ENCODE data around the gene MAOA.
"Not testable (repeated sequence)": the region's sequence is repeated elsewhere in the genome, so short reads cannot be mapped to it uniquely, and the experiment has no call there.

MAOA gene
- 0 to 0.77 (median 0.21) reads per million in 4 donors for total RNA-seq

DNA sequence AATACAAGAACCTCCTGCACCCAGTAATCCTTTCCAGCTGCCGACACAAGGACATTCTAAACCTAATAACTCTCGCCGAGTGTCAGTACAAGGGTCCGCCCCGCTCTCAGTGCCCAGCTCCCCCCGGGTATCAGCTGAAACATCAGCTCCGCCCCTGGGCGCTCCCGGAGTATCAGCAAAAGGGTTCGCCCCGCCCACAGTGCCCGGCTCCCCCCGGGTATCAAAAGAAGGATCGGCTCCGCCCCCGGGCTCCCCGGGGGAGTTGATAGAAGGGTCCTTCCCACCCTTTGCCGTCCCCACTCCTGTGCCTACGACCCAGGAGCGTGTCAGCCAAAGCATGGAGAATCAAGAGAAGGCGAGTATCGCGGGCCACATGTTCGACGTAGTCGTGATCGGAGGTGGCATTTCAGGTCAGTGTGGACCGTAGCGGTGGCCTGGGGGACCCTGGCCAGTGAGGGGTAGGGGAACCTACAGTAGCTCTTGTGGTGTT, at the start of gene MAOA:
Gene MAOA (plus strand): TSS at position 295 of the 490 bp plus-strand sequence. CDS start 43 bp downstream, at position 338.
- DNase-seq, result peak in 3 of 5 donors; percentile 18 to 27 (median 18)

DNA sequence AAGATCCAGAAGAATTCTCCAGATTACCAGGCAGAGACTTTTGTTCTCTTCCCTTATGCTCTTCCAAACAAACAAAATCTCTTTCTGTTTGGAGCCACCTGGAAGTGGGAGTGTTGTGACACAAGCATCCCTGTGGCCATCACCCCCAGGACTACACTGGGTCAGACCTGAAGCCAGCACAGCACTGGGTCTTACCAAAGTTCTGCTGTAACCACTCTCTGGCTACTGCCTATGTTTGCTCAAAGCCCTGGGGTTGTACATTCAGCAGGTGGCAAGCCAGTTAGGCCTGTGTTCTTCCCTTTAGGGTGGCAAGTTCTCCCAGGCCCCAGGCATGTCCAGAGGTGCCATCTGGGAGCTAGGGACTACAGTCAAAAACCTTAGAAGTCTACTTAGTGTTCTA, 43.7 kb upstream of the MAOA start:
- no peak for DNase-seq

DNA sequence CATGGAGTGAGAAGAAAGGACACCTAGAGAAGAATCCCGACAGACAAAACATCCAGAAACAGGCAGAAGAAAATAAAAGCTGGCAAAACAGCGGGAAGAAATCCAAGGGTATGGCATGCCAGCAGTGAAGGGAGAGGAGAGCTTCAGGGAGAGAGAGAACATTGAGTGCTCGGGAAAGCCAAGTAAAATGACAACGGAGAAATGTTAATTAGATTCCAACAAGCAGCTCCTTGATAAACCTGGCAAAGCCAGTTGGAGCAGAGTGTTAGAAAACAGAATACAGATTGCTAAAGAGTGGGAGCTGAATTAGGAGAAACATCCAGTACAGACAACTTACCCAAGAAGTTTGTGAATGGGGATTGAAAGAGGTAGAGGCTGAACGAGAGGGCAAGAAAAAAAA, 40.4 kb upstream of the MAOA start:
- DNase-seq, result no peak

DNA sequence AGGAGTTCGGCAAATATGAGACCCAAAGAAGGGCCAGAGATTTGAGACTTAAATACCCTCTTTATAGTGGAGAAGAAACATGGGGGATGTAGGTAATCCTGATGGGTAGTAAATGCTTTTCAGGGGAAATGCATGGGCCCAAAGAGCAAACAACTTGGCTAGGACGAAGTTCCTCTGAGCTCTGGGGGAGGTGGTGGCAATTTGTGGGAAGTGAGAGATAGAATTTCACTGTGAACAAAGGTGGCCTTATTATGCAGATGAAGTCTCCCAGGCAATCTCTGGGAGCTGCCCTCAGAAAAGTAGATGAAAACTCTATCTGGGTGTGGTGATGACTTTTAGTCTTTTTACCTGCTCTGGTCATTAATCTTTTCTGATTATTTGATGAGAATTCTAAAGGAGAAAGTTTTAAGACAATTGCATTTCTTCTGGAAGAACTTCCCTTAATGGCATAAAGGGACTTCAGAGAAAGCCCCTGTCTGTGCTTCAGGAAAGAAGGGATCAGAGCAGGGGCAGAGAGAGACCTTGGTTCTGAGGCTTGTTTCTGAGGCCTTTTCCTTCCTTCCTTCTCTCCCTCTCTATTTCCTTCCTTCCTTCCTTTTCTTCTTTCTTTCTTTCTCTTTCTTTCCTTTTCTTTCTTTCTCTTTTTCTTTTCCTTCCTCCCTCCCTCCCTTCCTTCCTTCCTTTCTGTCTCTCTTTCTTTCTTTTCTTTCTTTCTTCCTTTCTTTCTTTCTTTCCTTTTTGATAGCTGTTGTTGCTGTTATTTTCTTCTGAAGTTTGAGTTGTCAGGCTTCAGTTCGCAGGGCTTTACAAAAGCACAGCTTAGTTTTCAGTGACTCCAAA, 37.5 kb upstream of the MAOA start:
- no peak for DNase-seq

DNA sequence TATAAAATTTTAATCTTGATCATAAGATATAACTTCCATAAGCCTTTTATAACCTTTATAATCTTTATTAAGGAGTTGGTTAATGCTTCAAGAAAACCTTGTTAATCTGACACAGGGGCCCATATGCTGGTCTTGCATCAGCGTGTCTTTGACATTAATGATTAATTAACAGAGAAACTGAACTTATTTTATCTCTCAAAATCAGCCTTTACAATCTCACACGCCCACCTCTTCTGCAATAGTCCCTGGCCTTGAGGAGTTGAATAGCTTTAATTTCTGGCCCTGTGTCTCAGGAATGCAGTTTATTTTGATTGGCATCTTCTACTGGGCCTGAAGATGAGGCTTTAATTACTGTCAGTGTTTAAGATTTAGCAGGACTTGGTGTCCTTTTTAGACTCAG, 36.2 kb upstream of the MAOA start:
- not testable (repeated sequence) for DNase-seq

DNA sequence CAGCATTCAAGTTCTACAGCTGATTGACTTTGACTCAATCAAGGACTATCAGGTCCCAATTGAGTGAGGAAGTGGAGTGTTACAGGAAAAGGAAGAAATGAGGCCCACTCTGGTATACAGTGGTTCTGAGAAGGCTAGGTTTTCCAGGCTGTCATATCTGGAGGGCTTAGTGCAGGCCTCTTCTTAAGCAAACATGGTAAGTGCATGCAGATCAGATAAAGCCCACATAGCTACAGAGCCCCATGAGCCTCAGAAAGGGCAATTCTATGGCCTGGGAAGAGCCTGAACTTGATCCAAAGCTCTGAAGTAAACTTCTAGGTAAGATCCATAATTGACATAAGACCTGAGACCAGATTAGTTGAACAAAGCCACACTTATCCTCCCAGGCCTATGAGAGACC, 29.0 kb upstream of the MAOA start:
- DNase-seq, result no peak

DNA sequence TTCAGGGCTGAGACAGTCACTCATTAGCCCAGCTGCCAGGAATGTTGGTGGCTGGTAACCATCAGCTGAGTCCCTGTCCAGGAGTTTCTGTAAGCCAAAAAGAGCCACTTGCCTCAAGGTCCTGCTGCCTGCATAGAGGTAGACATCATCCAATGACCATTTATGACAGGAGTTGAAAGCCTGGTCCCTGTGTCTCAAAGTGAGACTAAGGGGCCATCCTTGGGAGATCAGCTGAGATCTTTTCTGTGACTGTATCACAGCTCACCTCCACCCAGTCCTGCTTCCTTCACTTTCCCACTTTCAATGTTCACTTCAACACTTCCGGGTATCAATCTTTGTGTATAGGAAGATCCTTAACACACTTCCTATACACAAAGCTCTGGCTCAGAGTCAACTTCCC, 28.4 kb upstream of the MAOA start:
- no peak for DNase-seq

DNA sequence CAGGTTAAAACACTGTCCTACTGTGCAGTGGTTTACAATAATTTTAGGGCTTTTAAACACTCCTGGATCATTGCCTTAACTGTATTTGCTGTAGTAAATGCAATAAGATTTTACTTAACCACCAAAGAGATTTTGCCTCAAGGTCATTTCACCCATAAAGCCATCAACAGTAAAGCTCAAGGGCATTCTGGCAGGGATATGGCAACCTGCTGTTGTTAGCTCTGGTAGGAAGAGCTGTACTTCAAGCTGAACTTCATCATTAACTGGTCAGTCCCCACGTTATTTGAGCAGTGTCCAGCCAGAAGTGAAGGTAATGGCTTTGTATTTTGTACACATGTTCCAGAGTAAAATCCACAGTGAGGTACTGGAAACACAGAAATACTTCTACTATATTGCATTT, 26.9 kb upstream of the MAOA start:
- DNase-seq, result no peak

DNA sequence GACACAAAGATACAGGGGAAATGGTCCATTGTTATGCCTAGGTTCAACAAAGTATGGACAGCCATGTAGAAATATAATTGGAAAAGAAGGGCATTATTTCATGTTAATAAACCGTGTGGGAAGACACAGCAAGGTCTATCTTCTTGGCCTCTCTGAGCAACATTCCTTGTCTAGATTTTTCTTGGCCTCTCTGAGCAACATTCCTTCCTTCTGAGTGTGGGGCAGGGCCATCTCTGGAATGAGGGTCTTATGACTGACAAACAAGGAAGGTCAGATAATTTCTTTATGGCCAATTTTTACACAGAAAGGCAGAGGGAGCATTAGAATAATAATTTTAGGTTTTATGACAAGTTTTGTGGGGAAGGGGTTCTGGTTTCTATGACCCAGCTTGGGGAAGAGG, 24.3 kb upstream of the MAOA start:
- no peak for DNase-seq

DNA sequence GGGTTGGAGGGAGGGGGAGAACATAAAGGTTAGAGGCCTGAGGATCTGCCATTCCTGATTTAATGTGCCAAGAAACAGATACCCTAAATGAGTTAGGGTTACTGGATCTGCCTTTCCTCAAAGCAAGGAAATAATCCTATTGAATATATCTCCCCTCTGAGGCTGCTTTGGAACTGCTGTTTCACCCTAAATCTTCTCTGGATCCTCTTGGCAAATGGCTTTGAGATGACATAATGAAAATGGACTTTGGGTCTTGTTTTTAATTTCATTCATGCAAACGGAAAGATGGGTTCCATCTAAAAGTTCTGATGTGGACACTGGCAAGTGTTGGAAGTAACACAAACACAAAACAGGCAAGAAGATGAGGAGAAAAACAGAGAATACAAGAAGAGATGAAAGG, 23.0 kb upstream of the MAOA start:
- DNase-seq, result no peak

DNA sequence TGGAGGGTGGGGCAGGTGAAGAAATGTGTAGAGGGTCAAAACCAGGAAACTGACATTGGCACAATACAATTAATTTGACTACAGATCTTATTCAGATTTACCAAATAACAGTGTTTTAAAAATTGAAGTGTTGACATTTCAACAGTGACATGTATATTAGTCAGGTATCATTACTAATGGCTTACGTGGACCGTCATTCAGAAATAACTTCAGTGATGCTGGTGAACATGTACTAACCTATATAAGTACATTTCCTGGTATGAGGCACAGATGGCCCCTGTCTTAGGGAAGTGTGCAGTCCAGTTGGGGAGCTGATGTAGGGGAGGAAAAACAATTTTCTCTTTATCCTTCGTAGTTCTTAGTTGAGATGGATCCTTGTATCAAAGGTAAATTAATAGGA, 22.3 kb upstream of the MAOA start:
- DNase-seq, result no peak

DNA sequence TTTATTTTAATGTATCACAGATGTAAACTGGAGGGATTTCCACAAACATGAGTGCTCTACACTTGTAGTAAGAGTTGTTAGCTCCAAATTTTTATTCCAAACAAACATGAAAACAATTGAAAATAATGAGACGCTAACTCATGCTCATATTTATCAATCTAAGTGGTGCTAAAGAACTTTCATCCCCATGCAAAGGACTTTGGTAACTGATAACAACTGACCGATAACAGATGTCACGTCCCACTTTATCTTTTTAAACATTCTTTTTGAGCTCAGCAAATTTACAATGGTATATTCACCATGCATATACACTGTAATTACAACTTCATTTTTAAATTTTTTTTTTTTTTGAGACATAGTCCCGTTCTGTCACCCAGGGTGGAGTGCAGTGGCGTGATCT, 15.6 kb upstream of the MAOA start:
- no peak for DNase-seq

DNA sequence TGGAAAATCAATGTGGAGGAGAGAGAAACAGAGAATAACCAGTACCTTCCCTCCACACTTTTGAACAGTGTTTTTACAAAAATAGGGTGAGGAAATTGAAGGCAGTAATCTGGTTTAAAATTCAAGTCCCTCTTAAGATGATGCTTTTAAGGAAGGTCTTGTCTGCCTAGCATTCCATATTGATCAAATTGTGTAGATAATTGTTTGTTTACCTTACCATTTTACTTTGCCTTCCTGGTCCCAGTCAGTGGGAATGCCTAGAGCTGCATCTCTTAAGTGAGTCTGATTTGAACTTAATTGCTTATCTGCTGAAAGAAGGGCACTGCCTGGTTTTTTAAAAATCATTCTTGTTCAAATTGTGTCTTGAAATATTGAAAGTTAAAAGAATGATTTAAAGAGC, 14.4 kb upstream of the MAOA start:
- DNase-seq, result no peak

DNA sequence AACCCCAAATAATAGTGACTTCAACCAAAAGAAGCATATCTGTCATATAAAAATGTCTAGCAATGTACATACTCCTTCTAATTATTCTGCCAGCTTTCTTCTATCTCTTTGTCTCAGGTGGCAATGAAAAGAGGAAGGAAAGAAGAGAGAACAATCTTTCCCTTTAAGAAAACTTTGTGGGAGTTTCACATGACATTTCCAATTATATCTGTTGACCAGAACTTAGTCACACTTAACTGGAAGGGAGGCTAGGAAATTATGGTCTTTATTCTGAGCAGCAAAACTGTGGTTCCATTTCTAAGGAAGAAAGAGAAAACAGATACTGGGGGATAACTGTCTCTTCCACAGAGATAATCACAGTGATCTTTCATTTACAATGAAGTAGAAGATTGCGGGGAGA, 12.9 kb upstream of the MAOA start:
- no peak for DNase-seq

DNA sequence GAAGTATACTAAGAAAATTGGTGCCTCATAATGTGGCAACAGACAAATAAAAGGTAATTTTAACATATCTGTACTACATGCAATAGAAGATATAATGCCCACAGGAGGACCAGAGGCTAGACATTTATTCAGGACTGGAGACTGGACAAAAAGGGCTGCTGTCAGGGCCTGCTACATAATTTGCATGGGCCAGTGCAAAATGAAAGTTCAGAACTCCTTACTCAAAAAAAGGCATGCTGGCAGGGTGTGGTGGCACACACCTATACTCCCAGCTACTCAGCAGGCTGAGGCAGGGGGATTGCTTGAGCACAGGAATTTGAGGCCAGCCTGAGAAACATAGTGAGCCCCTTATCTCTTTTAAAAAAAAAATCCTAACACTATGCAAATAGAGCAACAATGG, 12.4 kb upstream of the MAOA start:
- DNase-seq, result no peak

DNA sequence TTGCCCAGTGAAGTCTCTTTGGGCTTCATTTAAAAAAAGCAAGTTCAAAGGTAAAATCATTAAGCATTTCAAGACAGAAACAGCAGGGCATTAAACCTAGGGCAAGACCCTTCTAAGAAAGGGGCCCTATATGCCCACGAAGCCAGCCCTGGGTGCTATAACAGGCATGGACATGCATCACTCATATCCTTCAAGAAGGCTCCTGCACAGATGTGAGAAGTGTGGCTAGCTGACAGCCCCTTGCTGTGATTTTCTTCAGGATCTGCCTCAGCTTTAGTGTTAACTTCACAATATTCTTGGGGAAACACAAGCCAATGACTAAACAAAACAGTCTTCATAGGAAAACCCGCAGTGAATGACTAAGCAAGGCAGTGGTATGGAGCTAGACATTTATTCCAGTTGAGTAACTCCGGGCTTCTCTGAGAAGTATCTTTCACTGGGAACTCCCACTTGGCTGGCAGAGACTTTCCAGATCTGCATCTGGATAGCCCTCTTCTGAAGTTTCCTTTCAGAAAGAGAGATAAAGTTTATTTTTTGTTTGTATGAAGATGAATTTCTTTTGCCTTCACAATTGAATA, 11.9 kb upstream of the MAOA start:
- DNase-seq, result no peak

DNA sequence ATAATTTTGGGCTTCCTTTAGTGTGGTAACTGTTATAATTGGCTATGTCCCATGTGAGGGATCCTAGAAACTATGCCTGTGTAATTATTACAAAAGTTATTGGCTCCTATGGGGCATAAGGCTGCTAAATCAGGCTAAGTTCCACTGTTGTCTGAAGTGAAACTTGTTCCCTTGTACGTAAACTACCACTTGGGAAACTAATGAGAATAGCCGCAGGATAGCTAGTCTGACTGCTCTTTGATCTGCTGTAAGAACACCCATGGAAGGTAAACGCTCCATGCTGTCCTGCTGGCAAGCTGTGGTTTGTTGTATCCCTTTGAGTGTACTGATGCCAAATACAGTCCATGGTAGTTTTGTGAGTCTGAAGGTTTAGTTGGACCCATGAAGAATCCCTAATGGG, 9.3 kb upstream of the MAOA start:
- DNase-seq, result no peak

DNA sequence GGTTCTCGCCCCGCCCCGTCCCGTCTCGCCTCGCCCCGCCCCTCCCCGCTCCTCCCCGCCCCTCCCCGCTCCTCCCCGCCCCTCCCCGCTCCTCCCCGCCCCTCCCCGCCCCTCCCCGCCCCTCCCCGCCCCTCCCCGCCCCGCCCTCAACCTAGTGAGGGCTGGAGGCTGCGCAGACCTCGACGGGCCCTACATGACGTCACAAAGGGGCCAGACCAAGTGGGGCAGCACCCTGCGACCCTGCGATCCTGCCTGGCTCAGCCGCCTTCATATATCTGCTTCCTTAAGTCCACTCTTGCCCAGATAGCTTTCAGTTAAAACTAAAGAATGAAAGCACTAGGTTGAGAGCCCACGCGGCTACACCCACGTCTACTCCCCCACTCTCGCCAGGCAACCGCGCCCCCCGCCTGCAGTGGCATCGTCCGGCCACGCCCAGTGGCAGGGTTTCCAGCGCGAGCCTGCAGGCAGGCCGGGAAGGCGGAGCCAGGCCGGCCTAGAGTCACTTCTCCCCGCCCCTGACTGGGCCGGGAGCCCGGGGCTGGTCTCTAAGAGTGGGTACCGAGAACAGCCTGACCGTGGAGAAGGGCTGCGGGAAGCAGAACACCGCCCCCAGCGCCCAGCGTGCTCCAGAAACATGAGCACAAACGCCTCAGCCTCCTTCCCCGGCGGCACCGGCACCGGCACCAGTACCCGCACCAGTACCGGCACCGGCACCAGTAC, 1.5 kb upstream of the MAOA start:
- DNase-seq, result peak; percentile 69 to 83 (median 78)

DNA sequence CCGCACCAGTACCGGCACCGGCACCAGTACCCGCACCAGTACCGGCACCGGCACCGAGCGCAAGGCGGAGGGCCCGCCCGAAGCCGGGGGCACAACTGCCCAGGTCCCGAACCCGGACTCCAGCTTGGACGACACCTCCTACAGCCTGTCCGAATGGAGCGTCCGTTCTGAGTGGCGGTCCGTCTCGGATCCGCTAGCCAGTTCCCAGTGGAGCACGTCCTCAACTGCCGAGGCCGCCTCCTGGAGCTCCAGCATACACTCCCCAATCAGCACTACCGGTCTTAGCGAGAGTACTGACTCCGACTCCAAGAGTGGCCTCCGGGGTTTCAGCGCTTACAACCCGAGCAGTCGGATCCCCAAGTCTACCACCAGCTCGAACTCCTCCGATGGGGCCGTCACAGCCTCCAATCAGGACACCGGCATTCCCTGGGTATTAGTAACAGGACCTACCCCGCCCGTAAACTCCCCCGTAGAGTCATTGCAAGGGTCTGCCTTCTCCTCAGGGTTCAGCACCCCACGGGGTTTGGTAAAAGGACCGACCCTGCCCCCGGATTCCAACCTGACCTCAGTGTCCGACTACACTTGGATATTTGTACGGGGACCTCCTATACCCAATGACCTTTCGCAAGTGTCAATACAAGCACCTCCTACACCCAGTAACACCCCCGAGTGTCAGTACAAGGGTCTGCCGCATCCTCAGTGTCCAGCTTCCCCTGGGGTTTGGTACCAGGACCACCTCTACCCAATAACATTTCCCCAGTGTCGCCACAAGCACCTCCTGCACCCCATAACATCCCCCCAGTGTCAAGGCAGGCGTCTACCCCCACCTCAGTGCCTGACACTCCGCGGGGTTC, 721 bp upstream of the MAOA start:
- DNase-seq, result peak in 2 of 5 donors; percentile 8 to 12

DNA sequence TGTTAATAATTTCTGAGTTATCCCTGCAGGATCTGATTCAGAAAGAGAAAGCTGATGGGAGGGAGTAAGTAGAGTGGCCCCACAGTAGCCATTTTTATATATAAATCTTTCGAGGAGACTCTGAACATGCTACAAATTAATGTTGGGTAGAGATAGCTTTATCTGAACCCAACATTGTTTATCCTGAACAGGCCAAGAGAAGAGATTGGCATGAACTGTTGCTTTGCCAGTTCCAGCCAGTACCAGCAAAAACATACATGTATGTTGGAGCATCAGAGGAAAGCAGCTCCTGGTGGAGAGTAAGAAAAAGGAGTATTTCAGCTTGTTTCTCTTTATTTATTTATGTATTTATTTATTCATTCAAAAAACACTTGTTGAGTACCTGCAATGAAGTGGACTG, 1.6 kb downstream of the MAOA start:
- no peak for DNase-seq

DNA sequence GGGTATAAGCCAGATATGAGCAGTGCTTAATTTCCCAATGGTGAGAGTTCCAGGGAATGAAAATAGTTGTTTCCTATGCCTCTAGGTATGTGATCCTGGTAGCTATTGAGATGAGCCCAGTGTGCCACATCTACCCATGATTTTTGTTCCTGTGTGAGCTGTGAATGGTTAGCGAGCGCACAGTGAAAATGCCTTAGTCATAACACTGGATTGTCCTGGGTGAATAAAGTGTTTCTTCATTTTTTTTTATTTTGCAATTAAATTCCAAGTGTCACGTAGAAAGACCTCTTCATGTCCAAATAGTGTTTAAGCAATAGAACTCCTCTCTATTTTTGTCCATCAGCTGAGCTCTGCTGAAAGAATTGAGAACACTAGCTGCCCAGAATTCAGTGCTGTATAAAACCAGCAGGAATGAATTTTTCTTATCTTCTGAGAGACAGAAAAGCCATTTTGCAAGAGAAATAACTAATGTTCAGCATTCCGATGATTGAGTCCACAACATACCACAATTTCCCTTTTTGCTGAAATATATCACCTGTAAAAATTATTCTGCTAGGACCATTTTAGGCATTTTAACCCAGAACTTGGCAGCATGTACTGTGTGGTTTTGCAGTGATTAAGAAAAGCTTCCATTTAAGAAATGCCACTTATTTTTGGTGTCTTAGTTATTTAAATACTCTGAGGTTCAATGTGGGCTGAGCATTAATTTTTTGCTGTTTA, 5.6 kb downstream of the MAOA start:
- DNase-seq, result no peak

DNA sequence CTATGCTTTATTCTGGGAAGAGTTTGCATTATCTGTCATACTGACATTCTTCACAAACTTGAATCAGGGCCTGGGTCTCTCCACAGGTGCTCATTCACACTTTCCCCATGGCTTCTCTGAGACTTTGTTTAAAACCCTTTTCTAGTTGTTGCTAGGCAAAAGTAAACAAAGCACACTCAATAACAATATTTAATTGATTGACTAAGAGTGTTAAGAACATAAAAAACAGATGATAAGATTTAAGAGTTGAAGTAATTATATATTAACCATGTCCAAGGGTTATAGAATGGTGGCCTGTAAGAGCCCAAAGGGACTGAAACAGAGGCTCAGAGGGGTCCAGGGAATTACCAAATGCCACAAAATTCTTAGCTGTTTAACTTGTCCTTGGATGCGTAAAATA, 7.1 kb downstream of the MAOA start:
- no peak for DNase-seq
